T-helper 17 cell (primary cell): Measurements from ENCODE around the gene MOAP1. TPM values are rescaled to one million over a fixed set of nuclear protein-coding genes. Genes with fewer than 3 reads are reported as not detected.

ENCODE experiments used
- total RNA-seq, 4 donors: library from RNA in 2 of 4; stranded (reverse) in 2 of 4; gene quantifications; one replicate each; pipeline ENCODE4 v1.2.3 and lab custom pipeline; 2022 to 2026

Gene MOAP1
- total RNA-seq, 2 donors from 2014 or later: 70.5 to 91.5 TPM

Other genes with a start within 250 kb of the MOAP1 start
- 10 to 100 TPM; 29.4 to 36.1 TPM for gene ITPK1, start 69.0 kb downstream of the MOAP1 start, total RNA-seq
- gene LYSET, start 420 bp upstream of the MOAP1 start, total RNA-seq: 1 to 10 TPM; 6.3 to 8.1 TPM
- 1 to 10 TPM; 3.1 to 6.7 TPM for gene GON7, start 22.2 kb upstream of the MOAP1 start, total RNA-seq
- gene UBR7, start 22.4 kb upstream of the MOAP1 start, total RNA-seq: 10 to 100 TPM; 12.9 to 14.6 TPM
- gene BTBD7, start 148.1 kb upstream of the MOAP1 start, total RNA-seq: 10 to 100 TPM; 22.5 to 22.8 TPM
- not detected for gene COX8C, start 162.3 kb upstream of the MOAP1 start, total RNA-seq
- not detected for gene UNC79, start 246.0 kb upstream of the MOAP1 start, total RNA-seq